H1 (cell line): ENCODE measurements around the gene WNT11. TPM values are rescaled to one million over a fixed set of nuclear protein-coding genes. Genes with fewer than 3 reads are reported as not detected.
A peak's percentile ranks its signal among the peaks of the same experiment; 100 is the strongest.

ENCODE experiments used
- CTCF ChIA-PET: fragments of 300-600 bp; sonication (Branson Sonifier 250); formaldehyde crosslinking; loops from one replicate; lab custom pipeline; 2021; ENCODE audit not compliant: partially characterized antibody; lab: Charles Lee
- POLR2A ChIA-PET: fragments of 300-600 bp; sonication (Branson Sonifier 250); formaldehyde crosslinking; loops from one replicate; lab custom pipeline; 2021; ENCODE audit warnings: inconsistent platforms; ENCODE audit not compliant: partially characterized antibody; lab: Charles Lee
- DNase-seq, 2 experiments: peaks; one replicate each; pipeline versions ENCODE4 v3.0.0 to v3.0.0-alpha.2; 2010 to 2022; ENCODE audit warnings: low spot score in 2 of 2, low read depth in 1 of 2, mixed read lengths in 1 of 2
- FAIRE-seq: peaks from 2 replicates; lab custom pipeline; 2011; peaks lifted over from hg19 to GRCh38; lab: Jason Lieb, UNC
- H2AFZ ChIP-seq: 2 replicates; pipeline ENCODE4 v1.8.1; 2012; ENCODE audit warnings: low read length, inconsistent platforms
- H2AK5ac ChIP-seq: 2 replicates; pipeline ENCODE4 v1.6.1; 2013; ENCODE audit warnings: low read depth, low read length
- H2BK120ac ChIP-seq: replicated peaks from 2 replicates; pipeline ENCODE3; 2013; ENCODE audit warnings: low read depth, low read length, inconsistent platforms
- H2BK12ac ChIP-seq: 2 replicates; pipeline ENCODE4 v1.6.1; 2013; ENCODE audit warnings: low read depth, low read length
- H2BK15ac ChIP-seq: 2 replicates; pipeline ENCODE4 v1.6.1; 2013; ENCODE audit warnings: low read length
- H2BK20ac ChIP-seq: 2 replicates; pipeline ENCODE4 v1.6.1; 2013; ENCODE audit warnings: low read length
- H2BK5ac ChIP-seq: 2 replicates; pipeline ENCODE4 v1.6.1; 2013; ENCODE audit warnings: low read depth, low read length
- H3K14ac ChIP-seq: 2 replicates; pipeline ENCODE4 v1.6.1; 2013; ENCODE audit warnings: inconsistent platforms; ENCODE audit not compliant: insufficient read length
- H3K18ac ChIP-seq: 2 replicates; pipeline ENCODE4 v1.6.1; 2013; ENCODE audit warnings: low read length; ENCODE audit errors: extremely low read depth
- H3K23ac ChIP-seq: 2 replicates; pipeline ENCODE4 v1.6.1; 2013; ENCODE audit warnings: inconsistent platforms; ENCODE audit not compliant: insufficient read length
- H3K23me2 ChIP-seq: 2 replicates; pipeline ENCODE4 v1.6.1; 2013; ENCODE audit warnings: low read depth, low read length
- H3K27ac ChIP-seq: 2 replicates; pipeline ENCODE4 v1.6.1; 2011; ENCODE audit warnings: low read depth, low read length, inconsistent platforms
- H3K27me3 ChIP-seq, 4 experiments: replicated peaks in 1 of 4; 1 replicate in 1 of 4; 2 replicates in 3 of 4; pipeline versions ENCODE4 v1.6.1 to v1.8.1; 2011 to 2013; ENCODE audit warnings: low read length in 3 of 4, mild to moderate bottlenecking in 3 of 4, inconsistent platforms in 2 of 4, mixed read lengths in 2 of 4, moderate library complexity in 1 of 4; ENCODE audit not compliant: control insufficient read depth in 3 of 4, insufficient read depth in 3 of 4; ENCODE audit errors: extremely low read depth in 1 of 4
- H3K36me3 ChIP-seq, 4 experiments: 2 replicates each; pipeline versions ENCODE4 v1.6.1 to v1.8.1; 2011 to 2013; ENCODE audit warnings: mild to moderate bottlenecking in 4 of 4, low read length in 3 of 4, moderate library complexity in 2 of 4, control low read depth in 1 of 4, inconsistent platforms in 1 of 4; ENCODE audit not compliant: insufficient read depth in 4 of 4, control insufficient read depth in 2 of 4
- H3K4ac ChIP-seq: replicated peaks from 2 replicates; pipeline ENCODE3; 2013; ENCODE audit warnings: low read length, low read depth, mixed read lengths, inconsistent platforms; ENCODE audit not compliant: insufficient read length
- H3K4me1 ChIP-seq, 4 experiments: replicated peaks in 1 of 4; 1 replicate in 1 of 4; 2 replicates in 3 of 4; pipeline versions ENCODE4 v1.6.1 to v1.8.1; 2011 to 2013; ENCODE audit warnings: low read length in 3 of 4, inconsistent platforms in 2 of 4, mixed read lengths in 1 of 4; ENCODE audit not compliant: insufficient read depth in 4 of 4, control insufficient read depth in 3 of 4
- H3K4me2 ChIP-seq, 2 experiments: 2 replicates each; pipeline versions ENCODE4 v1.6.1 to v1.8.1; 2011 to 2013; ENCODE audit warnings: low read depth in 2 of 2, low read length in 2 of 2, control low read depth in 1 of 2, inconsistent platforms in 1 of 2, mild to moderate bottlenecking in 1 of 2; ENCODE audit not compliant: insufficient read depth in 1 of 2
- H3K4me3 ChIP-seq, 4 experiments: fragments of 200-600, 300-600 bp in 1 of 4; sonication (generic), shearing (Covaris generic), sonication (Bioruptor Twin) in 1 of 4; 2 replicates each; pipeline versions ENCODE4 v1.5.1 to v1.8.1; 2011 to 2016; ENCODE audit warnings: low read length in 4 of 4, low read depth in 3 of 4, control low read depth in 2 of 4, inconsistent platforms in 2 of 4, mild to moderate bottlenecking in 2 of 4, mixed read lengths in 1 of 4, moderate library complexity in 1 of 4; ENCODE audit not compliant: insufficient read depth in 2 of 4; ENCODE audit errors: extremely low read depth in 1 of 4
- H3K56ac ChIP-seq: replicated peaks from 2 replicates; pipeline ENCODE3; 2013; ENCODE audit warnings: low read depth, mild to moderate bottlenecking, mixed read lengths, low read length, inconsistent platforms; ENCODE audit not compliant: insufficient read length
- H3K79me1 ChIP-seq: 2 replicates; pipeline ENCODE4 v1.6.1; 2013; ENCODE audit warnings: low read depth, low read length, control low read depth
- H3K79me2 ChIP-seq, 2 experiments: 2 replicates each; pipeline versions ENCODE4 v1.6.1 to v1.8.1; 2012 to 2013; ENCODE audit warnings: low read length in 2 of 2, mild to moderate bottlenecking in 2 of 2, inconsistent platforms in 1 of 2; ENCODE audit not compliant: insufficient read depth in 2 of 2, control insufficient read depth in 1 of 2
- H3K9ac ChIP-seq, 4 experiments: replicated peaks in 1 of 4; 1 replicate in 1 of 4; 2 replicates in 3 of 4; pipeline versions ENCODE4 v1.6.1 to v1.8.1; 2011 to 2013; ENCODE audit warnings: low read depth in 3 of 4, low read length in 3 of 4, control low read depth in 2 of 4, mild to moderate bottlenecking in 2 of 4, moderate library complexity in 2 of 4, inconsistent platforms in 1 of 4; ENCODE audit errors: extremely low read depth in 1 of 4
- H3K9me3 ChIP-seq, 2 experiments: 2 replicates each; pipeline versions ENCODE4 v1.6.1 to v1.8.1; 2012 to 2013; ENCODE audit warnings: mild to moderate bottlenecking in 2 of 2, moderate library complexity in 2 of 2, control low read depth in 1 of 2, inconsistent platforms in 1 of 2, low read depth in 1 of 2, low read length in 1 of 2, mixed read lengths in 1 of 2; ENCODE audit not compliant: insufficient read depth in 2 of 2
- H4K20me1 ChIP-seq, 2 experiments: replicated peaks in 1 of 2; 2 replicates each; pipeline versions ENCODE3 to v1.8.1; 2011 to 2013; ENCODE audit warnings: inconsistent platforms in 2 of 2, low read length in 2 of 2, mild to moderate bottlenecking in 1 of 2; ENCODE audit not compliant: insufficient read depth in 2 of 2, control insufficient read depth in 1 of 2
- H4K5ac ChIP-seq: 2 replicates; pipeline ENCODE4 v1.6.1; 2013; ENCODE audit warnings: low read length, low read depth, mixed read lengths, inconsistent platforms; ENCODE audit not compliant: insufficient read length
- H4K8ac ChIP-seq: 2 replicates; pipeline ENCODE4 v1.8.0; 2013; ENCODE audit warnings: mild to moderate bottlenecking, moderate library complexity, low read length, inconsistent platforms; ENCODE audit not compliant: insufficient read depth; ENCODE audit errors: extremely low read depth
- H4K91ac ChIP-seq: replicated peaks from 2 replicates; pipeline ENCODE3; 2013; ENCODE audit warnings: low read length, mixed read lengths, inconsistent platforms; ENCODE audit not compliant: insufficient read length
- BACH1 ChIP-seq: IDR thresholded peaks from 2 replicates; pipeline ENCODE4 v1.6.1; 2012; ENCODE audit warnings: low read length, improper control_type of control experiment
- CREB1 ChIP-seq: IDR thresholded peaks from 2 replicates; pipeline ENCODE4 v1.6.1; 2012; ENCODE audit warnings: inconsistent platforms
- E2F6 ChIP-seq: IDR thresholded peaks from 2 replicates; pipeline ENCODE4 v1.6.1; 2012; ENCODE audit warnings: inconsistent platforms
- EGR1 ChIP-seq: IDR thresholded peaks from 2 replicates; pipeline ENCODE4 v1.6.1; 2011; ENCODE audit warnings: low read depth, low read length, borderline replicate concordance
- JUND ChIP-seq: IDR thresholded peaks from 2 replicates; pipeline ENCODE4 v1.6.1; 2011; ENCODE audit warnings: mild to moderate bottlenecking, improper control_type of control experiment, low read length
- RAD21 ChIP-seq, 2 experiments: IDR thresholded peaks in 1 of 2; conservative IDR thresholded peaks in 1 of 2; 2 replicates each; pipeline ENCODE4 v1.6.1; 2011; ENCODE audit warnings: low read depth in 2 of 2, low read length in 2 of 2, improper control_type of control experiment in 1 of 2, inconsistent platforms in 1 of 2, mild to moderate bottlenecking in 1 of 2, moderate library complexity in 1 of 2
- SAP30 ChIP-seq: fragments of 300-600 bp; sonication (generic); IDR thresholded peaks from 2 replicates; pipeline ENCODE4 v1.7.1; 2012; ENCODE audit warnings: low read length, moderate library complexity, mild to moderate bottlenecking, inconsistent platforms; ENCODE audit not compliant: insufficient read depth, insufficient replicate concordance
- SUZ12 ChIP-seq: fragments of 200-600 bp; sonication (generic); IDR thresholded peaks from 2 replicates; pipeline ENCODE4 v1.6.1; 2012; ENCODE audit warnings: mild to moderate bottlenecking, inconsistent platforms, low read length, moderate library complexity, mixed read lengths
- TAF1 ChIP-seq: IDR thresholded peaks from 2 replicates; pipeline ENCODE4 v1.6.1; 2011; ENCODE audit warnings: mild to moderate bottlenecking, low read depth, low read length
- TCF12 ChIP-seq: IDR thresholded peaks from 2 replicates; pipeline ENCODE4 v1.6.1; 2011; ENCODE audit warnings: low read depth, mild to moderate bottlenecking, low read length
- WGBS, 2 experiments: shearing (Covaris generic) in 1 of 2; methylation state at CpG; one replicate each; pipeline versions ENCODE4 v1.1.6 to v1.1.7; 2013 to 2015; ENCODE audit warnings: low lambda C conversion rate in 2 of 2, mixed read lengths in 2 of 2, inconsistent platforms in 1 of 2, low coverage in 1 of 2, missing lambda C conversion rate in 1 of 2; ENCODE audit not compliant: insufficient replicate concordance in 2 of 2, insufficient coverage in 1 of 2, insufficient read length in 1 of 2; ENCODE audit errors: extremely low coverage in 1 of 2, missing lambda C conversion rate in 1 of 2; 5-methylcytosine and 5-hydroxymethylcytosine counted together
- polyA plus RNA-seq, 7 experiments: library from polyadenylated mRNA; depleted of rRNA in 3 of 7; stranded (reverse) in 5 of 7; unstranded in 2 of 7; fragments of >200 nt in 5 of 7; fragments of 200-250 nt in 2 of 7; gene quantifications; 1 replicate in 5 of 7; 2 replicates in 1 of 7; 4 replicates in 1 of 7; pipeline versions ENCODE4 v1.2.1 to v1.2.3, GENCODE V29; 2011 to 2013; ENCODE audit warnings: missing spikeins in 2 of 7, mixed read lengths in 2 of 7
- total RNA-seq: library from RNA; stranded (reverse); fragmentation: NEBNext Ultra II Directional; extraction: Animal tissue kit (Norgen Biotek cat#: 25700); gene quantifications from 2 replicates; pipeline ENCODE4 v1.2.1, GENCODE V29; 2021
- TF ChIP-seq, protein P1 (sequence below): IDR thresholded peaks from 2 replicates; pipeline ENCODE4 v1.6.1; 2012; ENCODE audit warnings: inconsistent platforms

Gene WNT11
- total and polyA plus RNA-seq, 2 of the 8 experiments (the other 6 are each of a cell fraction or from before 2014, with no cell fraction given) = 0.11 to 0.45 TPM

DNA sequence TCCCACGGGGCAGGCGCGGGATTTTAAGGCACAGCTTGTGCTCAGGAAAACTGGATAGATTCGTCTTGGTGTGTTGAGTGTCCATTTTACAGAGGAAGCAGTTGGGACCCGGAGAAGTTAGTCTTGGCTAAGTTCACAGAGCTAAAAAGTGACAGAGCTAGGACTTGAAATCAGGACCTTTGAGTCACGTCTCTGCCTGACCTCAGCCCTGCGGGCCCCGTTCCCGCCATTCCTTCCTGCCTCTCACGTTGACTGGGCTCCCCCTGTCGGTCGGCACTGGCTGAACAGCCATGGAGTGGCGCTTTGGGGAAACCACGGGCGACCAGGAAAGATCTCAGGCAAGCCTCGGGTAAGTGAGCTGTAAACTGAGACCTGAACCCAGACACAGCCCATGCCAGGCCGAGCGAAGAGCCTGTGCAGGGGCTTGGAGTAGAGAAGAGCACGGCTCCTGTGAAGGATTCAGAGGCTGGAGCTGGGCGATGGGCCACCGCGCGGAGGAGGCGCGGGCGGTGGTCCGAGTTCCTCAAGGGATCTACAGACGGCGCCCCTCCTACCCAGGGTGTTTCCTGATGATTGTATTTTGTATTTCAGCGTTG, 54.1 kb downstream of the WNT11 start:
- H4K5ac ChIP-seq = no peak overlapping the region
- peak overlapping the region; percentile 76; the same call in 1 of the 2 replicates for H4K8ac ChIP-seq
- no peak overlapping the region for H3K56ac ChIP-seq
- H2BK120ac ChIP-seq = no peak overlapping the region
- no peak overlapping the region for H3K27ac ChIP-seq
- H2BK5ac ChIP-seq = peak overlapping the region; percentile 60; the same call in 1 of the 2 replicates
- H2AFZ ChIP-seq = peak overlapping the region; percentile 99
- H3K79me1 ChIP-seq = no peaks in the 10 kb centered on the region
- peak overlapping the region; percentile 26 to 64 (median 36); a peak in 6 of 8 replicates for H3K4me3 ChIP-seq
- CTCF ChIA-PET = interaction anchor here (0.6 to 3.0 kb wide), 77 partner anchors 10 to 534 kb away, joined by 3 to 44 read pairs (median 4); partner anchors contain the start of gene MOGAT2
- peak; percentile 65 to 95 for DNase-seq
- no peaks in the 10 kb centered on the region for H3K9me3 ChIP-seq
- H2AK5ac ChIP-seq = no peak overlapping the region
- H3K14ac ChIP-seq = no peak overlapping the region
- H3K79me2 ChIP-seq = no peaks in the 10 kb centered on the region
- POLR2A ChIA-PET = interaction anchor here (0.9 to 1.2 kb wide), 4 partner anchors 15 to 255 kb away, joined by 3 to 4 read pairs (median 3); no protein-coding TSS in a partner anchor
- H3K23ac ChIP-seq = no peak overlapping the region
- no peak overlapping the region for H4K91ac ChIP-seq
- FAIRE-seq = peak; percentile 45
- peak overlapping the region; percentile 97 for H2BK20ac ChIP-seq
- WGBS, 2 experiments = 24% methylated on average over 30 of the region's 30 CpGs; no CpG with 5 or more reads in 1 of the 2 experiments
- peak overlapping the region; percentile 89 for H2BK15ac ChIP-seq
- 0 out of 2 replicates have a peak overlapping the region, but pooled peaks have one; percentile 56 for H2BK12ac ChIP-seq
- no peaks in the 10 kb centered on the region for H3K23me2 ChIP-seq
- peak overlapping the region; percentile 1 to 69; a peak in 3 of 4 replicates for H3K4me2 ChIP-seq
- H4K20me1 ChIP-seq = no peaks in the 10 kb centered on the region
- H3K4ac ChIP-seq = no peak overlapping the region
- no peaks in the 10 kb centered on the region for H3K36me3 ChIP-seq
- H3K9ac ChIP-seq = 0 out of 7 replicates have a peak overlapping the region, but pooled peaks of 1 of the 4 experiments have one; percentile 38
- H3K18ac ChIP-seq = peak overlapping the region; percentile 88
- peaks cover 0 to 3% (median 2%) of the 10 kb centered on the region in 4 experiments; a peak in 2 of 7 replicates for H3K4me1 ChIP-seq
- H3K27me3 ChIP-seq = peaks cover 0 to 14% (median 11%) of the 10 kb centered on the region in 4 experiments; a peak in 5 of 7 replicates
- no peak for TF ChIP-seq TCF12
- peak; percentile 93 to 96 for TF ChIP-seq RAD21 (IDR thresholded peaks at IDR 0.05 in 1 of 2, conservative IDR thresholded peaks at IDR 0.05 in 1 of 2; ENCODE audit: low read depth in 2 of 2, low read length in 2 of 2)
- no peak for TF ChIP-seq SAP30
- no peak; the same call in 1 of the 2 replicates for TF ChIP-seq SUZ12
- TF ChIP-seq, protein P1, sequence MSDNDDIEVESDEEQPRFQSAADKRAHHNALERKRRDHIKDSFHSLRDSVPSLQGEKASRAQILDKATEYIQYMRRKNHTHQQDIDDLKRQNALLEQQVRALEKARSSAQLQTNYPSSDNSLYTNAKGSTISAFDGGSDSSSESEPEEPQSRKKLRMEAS = peak; percentile 89
- TF ChIP-seq JUND = 0 out of 2 replicates have a peak, but pooled peaks have one; percentile 23
- peak; percentile 29; the same call in 1 of the 2 replicates for TF ChIP-seq TAF1
- TF ChIP-seq EGR1 = no peak
- TF ChIP-seq E2F6 = peak; percentile 98
- TF ChIP-seq BACH1 = peak; percentile 55; the same call in 1 of the 2 replicates
- 0 out of 2 replicates have a peak, but pooled peaks have one; percentile 36 for TF ChIP-seq CREB1
